GM19395 (cell line): ENCODE measurements around the gene GUCY1A1.

Source experiments
- ATAC-seq: cut with Tn5 transposase; IDR thresholded peaks from one replicate; pipeline ENCODE4 v1.9.1; 2021; ENCODE audit warnings: mild to moderate bottlenecking, moderate library complexity; ENCODE audit not compliant: unreplicated experiment

Gene GUCY1A1

DNA sequence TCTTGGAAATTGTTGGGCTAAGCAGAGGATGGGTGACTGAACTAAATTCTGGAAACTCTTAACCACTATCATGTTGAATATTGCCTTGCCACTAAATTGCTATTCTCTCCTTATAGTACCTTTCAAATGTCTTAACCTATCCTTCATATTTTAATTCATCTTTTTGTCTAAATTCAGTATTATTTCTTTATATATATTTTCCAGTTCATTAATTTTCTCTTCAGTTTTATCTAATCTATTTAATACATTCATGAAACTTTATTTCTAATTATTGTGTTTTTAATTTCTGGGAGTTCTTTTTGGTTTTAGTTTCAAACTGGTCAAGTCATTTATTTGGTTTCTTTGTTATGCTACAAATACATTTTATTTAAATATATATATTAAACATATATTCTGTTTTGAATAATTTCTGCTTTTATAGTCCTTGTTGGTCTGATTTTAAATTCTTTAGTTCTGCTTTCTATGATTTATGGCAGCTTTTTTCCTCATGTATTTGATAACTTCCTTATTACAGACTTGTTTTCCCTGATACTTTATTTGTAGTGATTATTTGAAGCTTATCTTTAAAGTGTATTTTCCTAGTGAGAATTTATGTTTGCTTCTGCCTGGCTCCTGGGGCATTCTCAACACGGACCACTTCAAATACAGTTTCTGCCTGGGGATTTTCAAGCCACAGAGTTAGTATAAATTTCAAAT lies 8.5 kb upstream of the GUCY1A1 start:
- no peak for ATAC-seq

DNA sequence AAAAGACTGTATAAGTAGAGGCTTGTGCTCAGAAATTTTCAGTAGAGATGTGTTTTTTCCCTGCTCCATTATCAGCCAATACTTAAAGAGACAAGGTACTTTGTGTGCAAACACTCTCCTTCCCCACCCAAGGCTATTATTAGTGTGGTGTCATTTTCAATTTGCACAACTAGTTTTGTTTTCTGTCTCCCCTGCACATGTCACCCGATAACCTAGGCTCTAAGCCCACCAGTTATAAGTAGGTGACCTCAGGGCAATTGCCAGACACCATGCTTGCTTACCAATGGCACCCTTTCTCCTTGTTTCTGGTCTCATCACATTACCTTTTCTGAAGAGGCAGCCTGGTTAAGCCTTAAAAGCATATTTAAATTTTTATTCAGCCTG lies 8.0 kb upstream of the GUCY1A1 start:
- ATAC-seq = no peak

DNA sequence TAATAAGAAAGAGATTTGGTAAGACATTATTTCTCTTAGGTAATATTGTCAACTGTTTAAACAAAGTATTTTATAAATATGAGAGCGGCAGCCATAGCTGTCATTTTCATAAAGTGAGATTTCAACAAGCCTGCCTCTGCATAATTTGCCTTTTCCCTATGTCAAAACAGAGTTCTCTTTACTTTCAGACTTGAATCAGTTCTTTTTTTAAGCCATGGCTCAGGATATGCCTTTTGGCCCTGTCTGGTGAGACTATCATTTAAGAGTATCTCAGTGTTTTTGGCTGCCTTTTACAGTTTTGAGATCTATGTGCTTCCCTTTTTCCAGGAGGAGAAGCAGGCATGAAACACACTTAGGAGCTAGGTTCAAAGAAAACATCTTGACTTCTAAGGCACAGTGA lies 7.5 kb upstream of the GUCY1A1 start:
- no peak for ATAC-seq

DNA sequence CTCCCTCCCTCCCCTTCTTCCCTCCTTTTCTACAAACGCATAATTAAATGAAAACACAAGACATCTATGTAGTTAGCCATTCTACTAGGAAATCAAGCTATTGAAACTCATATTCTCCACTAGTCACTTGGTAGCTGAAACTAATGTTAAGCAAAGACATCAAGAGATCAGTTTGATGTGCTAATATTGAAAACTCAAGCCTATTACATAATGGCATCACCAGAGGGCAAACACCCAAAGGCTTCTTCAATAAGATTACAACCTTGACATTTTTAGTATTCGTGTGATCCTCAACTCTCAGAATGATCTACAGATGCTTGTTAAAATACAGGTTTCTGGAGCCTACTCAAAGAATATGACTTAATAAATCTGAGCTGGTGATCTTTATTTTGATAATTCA lies 6.2 kb upstream of the GUCY1A1 start:
- no peak for ATAC-seq

DNA sequence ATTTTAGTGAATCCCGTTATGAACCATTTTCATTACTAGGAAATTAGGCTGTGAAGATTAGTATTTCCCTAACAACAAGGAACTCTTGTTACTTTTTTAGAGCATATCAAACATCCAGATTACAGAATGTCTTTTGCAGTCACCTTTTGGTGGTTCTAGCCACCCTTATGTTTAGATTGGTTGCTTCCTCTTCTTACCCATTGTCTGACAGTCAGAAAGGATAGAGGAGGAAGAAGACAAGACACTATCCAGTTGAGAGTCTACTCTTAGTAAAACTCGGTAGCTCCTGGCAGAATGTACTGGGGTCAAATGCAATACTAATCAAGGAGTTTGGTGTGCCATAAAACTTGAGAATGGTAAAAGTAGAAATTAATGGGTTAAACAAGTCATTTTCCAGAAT lies 1.6 kb upstream of the GUCY1A1 start:
- ATAC-seq = no peak

DNA sequence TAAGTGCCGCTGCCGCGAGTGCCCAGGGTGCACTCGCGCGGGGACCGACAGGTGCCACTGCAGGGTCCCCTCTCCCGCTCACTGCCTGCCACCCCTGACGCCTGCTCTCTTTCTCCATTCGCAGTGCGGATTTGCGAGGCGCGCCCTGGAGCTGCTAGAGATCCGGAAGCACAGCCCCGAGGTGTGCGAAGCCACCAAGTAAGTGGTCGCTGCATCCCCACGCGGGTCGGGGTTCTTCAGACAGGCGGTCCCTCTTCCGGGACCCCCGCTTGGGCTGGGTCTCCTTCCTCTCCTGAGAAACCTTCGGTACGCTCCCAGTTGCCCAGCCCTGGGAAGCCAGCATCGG lies 547 bp downstream of the GUCY1A1 start:
- peak; percentile 69 for ATAC-seq

DNA sequence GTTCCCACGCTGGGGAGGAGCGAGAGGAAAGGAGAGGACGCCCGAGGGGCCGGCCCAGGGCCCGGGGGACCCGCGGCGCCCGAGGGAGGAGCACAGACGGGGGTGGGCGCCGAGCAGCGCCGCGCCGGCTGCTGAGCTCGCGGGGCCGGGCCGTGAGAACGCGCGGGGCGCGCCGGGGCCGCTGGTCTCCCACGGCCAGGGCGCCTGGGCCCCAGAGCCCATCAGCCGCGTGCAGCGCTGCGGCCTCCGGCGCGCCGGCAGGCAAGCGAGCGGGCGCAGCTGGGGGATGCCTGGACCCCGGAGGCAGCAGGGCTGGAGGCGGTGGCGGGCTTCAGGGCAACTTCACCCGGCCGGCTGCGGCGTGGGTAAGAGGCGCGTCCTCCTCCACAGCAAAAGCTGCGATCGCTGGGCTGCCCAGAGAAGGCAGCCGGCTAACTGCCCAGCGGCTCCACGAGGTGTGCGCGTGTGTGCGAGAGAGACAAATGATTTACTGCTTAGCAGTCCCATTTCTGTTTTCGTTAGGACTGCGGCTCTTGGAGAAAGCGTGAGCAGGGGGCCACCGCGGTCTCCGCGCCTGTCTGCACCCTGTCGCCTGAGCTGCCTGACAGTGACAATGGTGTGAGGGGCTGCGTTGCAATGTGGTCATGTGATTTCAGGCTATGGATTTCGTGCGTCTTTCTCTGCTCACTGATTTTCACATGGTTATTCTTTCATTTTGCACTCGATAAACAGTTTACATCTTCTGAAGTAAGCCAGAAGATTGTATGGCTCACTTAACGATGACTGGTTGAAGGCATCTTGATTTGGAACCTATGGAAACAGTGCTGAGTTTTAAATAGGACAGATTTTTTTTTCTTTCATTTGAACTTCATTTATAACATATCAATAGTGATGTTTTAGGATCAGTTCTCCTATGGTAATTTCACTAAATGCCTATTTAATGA lies 1.2 kb downstream of the GUCY1A1 start:
- peak; percentile 50 for ATAC-seq

DNA sequence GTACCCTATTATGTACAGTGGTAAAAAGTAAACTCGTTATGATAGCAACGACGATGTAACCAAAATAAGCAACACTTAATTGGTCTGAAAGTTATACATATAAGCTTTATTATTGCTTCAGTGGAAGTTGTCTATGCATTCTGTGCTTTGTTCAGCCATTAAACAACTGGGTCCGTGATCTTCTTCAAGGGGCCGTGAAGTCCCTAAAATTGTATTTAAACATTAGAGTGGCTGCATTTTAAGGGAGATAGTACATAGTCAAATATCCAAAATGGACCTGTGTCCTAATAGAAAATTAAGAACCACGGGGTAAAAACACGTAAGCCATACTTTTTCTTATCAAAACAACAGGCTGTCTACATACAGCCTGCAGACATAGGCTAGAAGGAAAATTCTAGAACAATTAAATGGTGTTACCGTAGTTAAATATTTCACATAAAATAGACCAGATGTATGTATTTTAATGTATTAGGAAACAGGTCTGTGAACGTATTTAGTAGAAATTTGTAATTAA lies 2.1 kb downstream of the GUCY1A1 start:
- no peak for ATAC-seq

DNA sequence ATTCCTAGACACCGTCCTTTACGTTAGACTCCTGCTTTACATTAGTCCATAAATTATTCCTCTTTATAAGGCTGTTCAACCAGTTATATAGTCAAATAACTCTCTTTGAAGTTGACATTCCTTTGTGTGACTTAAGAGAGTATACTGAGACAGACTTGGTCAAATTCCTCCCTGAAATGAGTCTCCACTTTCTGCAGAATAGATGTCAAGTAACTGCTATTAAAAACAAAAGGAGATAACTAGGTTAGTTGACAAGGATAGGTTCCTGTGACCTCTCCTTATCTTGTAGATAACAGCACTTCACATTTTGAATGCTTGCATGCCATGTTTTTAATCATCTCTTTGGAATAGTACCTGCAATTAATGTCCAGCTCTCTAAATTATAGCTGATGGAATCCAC lies 5.7 kb downstream of the GUCY1A1 start:
- no peak for ATAC-seq

DNA sequence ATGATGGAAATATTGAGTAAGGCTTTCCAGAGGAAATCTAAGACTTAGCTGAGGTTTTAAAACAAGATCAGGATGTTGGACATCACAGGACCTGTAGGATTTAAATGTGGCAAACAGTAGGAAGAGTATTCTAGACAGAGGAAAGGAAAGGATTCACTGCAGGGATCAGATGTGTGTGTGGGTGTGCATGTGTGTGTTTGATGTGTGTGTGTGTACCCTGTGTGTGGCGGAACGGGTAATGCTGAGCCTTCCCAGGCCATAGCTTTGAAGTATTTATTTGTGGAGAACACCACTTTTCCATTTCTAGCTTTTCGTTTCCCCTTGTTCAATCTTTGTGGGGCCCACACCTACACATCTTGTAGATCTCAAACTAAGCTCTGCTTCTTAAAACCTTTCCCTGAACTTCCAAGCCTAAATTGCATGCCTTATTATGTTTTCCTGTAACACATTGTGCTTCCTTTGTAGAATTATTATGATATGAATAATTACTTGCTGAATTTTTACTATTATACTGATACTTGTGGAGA lies 6.9 kb downstream of the GUCY1A1 start:
- no peak for ATAC-seq

DNA sequence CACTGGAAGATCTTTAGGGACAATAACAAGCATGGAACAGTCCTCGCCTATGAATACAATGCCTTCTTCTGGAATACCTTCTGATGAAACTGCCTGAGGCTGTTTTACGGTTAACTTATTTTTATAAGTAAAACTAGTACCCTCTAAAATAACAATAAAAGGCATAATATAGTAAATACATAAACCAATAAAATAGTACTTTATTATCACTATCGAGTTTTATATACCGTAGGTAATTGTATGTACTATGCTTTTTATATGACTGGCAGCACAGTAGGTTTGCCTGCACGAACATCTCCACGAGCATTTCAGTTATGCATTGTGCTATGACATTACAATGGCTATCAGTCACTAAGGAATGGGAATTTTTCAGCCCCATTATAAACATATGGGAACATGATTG lies 8.0 kb downstream of the GUCY1A1 start:
- no peak for ATAC-seq

DNA sequence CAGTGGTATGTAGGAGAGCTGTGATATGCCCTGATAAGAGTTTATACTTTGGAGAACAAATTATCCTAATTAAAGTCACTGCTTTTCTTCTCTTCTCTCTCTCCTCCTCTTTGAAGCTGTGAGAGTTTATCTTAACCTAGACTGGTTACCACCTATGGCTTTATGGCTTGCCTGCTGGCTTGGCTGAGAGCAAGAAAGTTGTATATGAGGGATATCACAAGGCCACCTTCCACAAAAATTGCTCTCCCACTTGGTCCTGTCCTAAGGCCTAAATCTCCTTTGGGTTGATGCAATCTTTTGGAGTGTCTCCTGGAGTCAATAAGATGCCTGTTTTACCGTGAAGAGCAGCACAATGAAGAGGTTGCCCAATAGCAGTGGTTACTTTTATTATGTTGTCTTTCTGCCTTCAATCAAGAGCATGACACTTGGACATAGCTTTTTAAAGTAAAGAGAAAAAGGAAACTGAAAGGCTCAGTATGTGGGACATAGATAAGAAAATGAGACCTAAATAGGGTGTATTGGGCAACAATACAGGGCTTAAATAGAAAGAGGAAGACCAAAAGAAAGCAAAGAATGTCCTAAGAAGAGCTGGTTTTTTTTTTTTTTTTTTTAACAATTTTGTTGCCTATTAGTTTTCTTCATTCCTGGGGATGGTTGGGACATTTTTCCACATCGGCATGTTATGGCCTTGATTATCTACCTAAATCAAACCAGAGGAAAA lies 9.2 kb downstream of the GUCY1A1 start:
- ATAC-seq = peak; percentile 86

DNA sequence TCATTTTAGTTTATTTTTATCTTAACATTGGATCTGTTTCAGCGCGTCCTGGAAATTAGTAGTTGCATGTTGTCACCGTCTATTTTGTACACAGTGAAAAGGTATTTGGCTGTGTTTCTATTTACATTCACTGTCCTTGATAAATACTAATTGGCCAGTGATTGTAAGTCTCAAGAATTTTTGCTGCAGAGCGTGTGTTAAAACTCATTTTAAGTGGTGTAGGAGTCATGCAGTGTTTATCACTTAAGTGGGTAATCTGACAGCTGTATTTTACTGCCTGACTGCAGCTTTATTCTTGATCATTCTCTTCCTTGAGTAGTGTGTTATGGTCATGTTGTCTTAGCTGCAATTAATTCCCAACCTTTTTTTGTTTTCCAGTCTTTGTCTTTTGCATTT lies 9.8 kb downstream of the GUCY1A1 start:
- no peak for ATAC-seq

DNA sequence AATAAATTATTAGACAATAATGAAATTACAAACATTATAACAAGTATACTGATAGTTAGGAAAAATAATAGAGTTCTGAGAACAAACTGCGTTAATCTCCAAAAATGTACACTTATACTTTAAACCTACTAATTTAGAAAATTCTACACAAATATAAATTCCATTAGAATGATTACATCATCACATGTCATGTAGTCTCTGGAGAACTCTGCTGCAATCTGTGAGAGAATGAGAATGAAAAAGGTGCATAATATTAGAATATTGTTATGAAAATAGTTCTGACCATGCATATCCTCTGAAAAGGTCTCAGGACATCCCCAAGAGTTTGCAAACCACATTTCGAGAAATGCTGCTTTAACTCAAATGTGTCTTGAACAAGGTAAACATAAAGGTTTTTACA lies 11.4 kb downstream of the GUCY1A1 start:
- no peak for ATAC-seq

DNA sequence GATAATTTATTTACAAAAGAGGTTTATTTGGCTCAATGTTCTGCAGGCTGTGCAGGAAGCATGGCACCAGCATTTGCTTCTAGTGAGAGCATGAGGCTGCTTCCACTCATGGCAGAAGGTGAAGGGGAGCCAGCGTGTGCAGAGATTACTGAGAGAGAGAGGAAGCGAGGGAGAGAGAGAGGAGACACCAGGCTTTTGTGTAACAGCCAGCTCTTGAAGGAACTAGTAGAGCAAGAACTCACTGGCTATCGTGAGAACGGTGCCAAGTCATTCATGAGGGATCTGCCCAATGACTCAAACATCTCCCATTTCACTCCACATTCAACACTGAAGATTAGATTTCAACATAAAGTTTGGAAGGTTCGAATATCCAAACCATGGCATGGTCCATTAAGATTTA lies 12.7 kb downstream of the GUCY1A1 start:
- no peak for ATAC-seq

DNA sequence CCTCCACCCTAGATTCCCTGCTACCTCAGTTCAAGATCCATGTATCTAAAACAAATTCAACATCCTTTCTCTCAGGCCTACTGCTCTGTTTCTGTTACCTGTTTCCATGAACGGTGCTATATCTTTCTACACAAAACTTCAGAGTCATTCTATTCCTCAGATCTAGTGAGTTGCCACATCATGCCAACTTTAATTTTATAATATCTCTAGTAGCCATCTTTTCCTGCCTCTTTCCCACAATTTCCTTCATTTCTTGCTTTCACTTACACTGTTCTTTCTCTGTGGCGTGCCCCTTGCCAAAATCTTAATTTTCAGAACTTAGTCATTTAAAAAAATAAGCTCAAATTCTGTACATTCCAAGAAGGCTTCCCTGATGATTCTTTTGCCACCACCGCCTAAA lies 15.2 kb downstream of the GUCY1A1 start:
- no peak for ATAC-seq

DNA sequence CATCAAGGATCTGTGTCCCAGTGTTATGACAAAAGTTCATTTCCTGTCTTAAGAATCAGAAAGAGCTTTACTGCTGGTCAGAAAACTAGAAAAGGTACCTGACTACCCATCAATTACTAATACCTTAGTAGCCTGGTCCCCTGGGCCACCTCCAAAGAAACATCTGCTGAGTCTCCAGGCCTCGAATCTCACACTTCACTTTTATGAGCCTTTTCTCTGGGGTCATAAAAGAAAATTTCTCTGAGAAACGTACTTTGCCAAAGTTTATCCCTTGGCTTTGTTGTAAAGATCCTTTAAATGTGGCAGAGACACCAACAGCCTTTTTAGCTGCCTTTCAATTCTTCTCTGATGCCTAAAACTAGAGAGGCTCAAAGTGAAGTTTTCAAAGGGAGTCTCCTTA lies 17.8 kb downstream of the GUCY1A1 start:
- ATAC-seq = no peak

DNA sequence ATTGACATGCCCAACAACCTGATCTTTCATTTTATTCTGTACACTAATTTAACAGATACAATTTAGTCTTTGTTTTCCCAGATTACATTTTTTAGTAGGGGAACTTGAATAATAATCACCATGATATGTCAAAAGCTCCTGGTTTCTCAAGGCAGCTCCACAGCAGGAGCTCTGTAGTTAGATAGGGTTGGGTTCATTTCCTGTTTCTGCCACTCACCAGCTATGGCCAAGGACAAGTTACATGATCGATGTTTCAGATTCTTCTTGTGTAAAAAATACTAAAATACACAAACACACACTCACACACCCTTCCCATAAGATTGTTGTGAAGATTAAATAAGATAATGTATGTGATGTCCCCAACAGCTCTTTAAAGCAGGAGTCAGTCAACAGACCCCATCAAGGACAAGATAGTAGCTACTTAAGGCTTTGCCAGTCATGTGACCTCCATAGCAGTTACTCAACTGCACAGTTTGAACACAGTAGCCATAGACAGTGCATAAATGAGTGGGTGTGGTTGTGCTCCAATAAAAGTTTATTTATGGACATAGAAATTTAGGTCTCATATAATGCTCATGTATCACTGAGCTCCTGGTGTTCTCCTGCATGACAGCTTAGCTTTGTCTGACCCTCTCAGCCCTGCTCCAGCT lies 18.4 kb downstream of the GUCY1A1 start:
- no peak for ATAC-seq

DNA sequence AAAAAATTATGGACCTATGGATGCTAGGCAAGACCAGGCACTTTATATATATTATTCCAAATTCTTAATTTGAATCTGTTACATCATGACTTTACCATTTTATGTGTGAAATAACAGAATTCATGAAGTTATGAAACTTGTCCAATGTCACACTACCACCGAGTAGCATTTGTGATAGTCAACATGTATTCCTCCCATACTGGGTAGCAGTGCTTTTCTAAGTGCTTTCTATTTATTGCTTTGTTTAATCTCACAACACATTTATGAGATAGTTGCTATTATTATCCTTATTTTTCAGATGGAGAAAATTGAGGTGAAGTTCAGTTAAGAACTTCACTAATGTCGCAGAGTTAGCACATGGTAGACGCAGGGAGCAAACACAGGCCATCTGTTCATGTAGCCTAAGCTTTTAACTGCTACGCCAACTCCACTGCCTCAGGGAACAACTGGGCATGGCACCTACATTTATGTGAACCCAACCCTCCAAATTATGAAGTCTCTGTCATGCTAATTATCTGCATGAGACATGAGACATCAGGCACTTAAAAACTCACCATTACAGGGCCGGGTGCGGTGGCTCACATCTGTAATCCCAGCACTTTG lies 20.8 kb downstream of the GUCY1A1 start:
- ATAC-seq = no peak

DNA sequence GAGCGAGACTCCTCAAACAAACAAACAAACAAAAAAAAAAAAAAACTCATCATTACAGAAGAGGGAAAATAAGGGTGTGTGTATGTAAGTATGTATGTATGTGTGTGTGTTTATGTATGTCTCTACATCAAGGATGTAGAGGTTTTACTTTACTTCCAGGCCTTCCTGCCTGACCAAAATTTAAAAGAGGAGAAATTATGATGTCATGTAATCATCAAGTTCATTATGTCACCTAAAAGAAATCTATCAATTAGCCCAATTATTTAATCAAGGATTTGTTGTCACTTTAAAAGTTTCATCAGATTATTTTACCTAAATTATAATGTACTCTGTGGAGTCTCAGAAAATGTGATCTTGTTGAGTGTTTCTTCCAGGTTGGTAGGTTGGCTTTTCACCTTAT lies 21.6 kb downstream of the GUCY1A1 start:
- no peak for ATAC-seq
